Activated B cell treated with CpG ODN at 0.5 μM for 24 hours (primary cell): ENCODE data around the gene TBC1D17. TPM values are rescaled to one million over a fixed set of nuclear protein-coding genes. Genes with fewer than 3 reads are reported as not detected.

Experiments used
- ATAC-seq: fragments of 200-7000 bp; cut with Tn5 transposase; one replicate; pipeline ENCODE4 v1.10.0; 2021; ENCODE audit warnings: low read depth, mild to moderate bottlenecking, moderate library complexity
- CTCF ChIA-PET: fragments of 350-600 bp; sonication (Branson Sonifier 250); formaldehyde crosslinking; loops from one replicate; lab custom pipeline; 2021; ENCODE audit warnings: antibody characterized with exemption; lab: Charles Lee
- POLR2A ChIA-PET: fragments of 350-600 bp; sonication (Branson Sonifier 250); formaldehyde crosslinking; loops from one replicate; lab custom pipeline; 2021; ENCODE audit warnings: antibody characterized with exemption; lab: Charles Lee
- DNase-seq: peaks from one replicate; pipeline ENCODE4 v3.0.0; 2022
- H3K27ac Mint-ChIP-seq: one replicate; pipeline ENCODE4 v1.8.0; 2020; ENCODE audit warnings: mixed read lengths
- H3K27me3 Mint-ChIP-seq: one replicate; pipeline ENCODE4 v1.8.0; 2021; ENCODE audit warnings: mixed read lengths
- H3K36me3 Mint-ChIP-seq: one replicate; pipeline ENCODE4 v1.8.0; 2021; ENCODE audit warnings: low read depth, mixed read lengths
- H3K4me1 Mint-ChIP-seq: one replicate; pipeline ENCODE4 v1.8.0; 2021; ENCODE audit warnings: mixed read lengths
- H3K4me3 Mint-ChIP-seq: one replicate; pipeline ENCODE4 v1.8.0; 2020; ENCODE audit warnings: mild to moderate bottlenecking, mixed read lengths
- H3K9me3 Mint-ChIP-seq: one replicate; pipeline ENCODE4 v1.8.0; 2020; ENCODE audit warnings: mixed read lengths
- intact Hi-C: fragments of 100-400 bp; cut with micrococcal nuclease; formaldehyde crosslinking; loops from one replicate; pipeline ENCODE4 v1.15.1; 2024
- total RNA-seq: library from RNA; stranded (reverse); gene quantifications from 2 replicates; pipeline ENCODE4 v1.2.3, GENCODE V29; 2022
- TF ChIP-seq, protein P1 (sequence below): fragments of 200-600 bp; IDR thresholded peaks from one replicate; pipeline ENCODE4 v1.8.0; 2022; ENCODE audit warnings: antibody characterized with exemption, mild to moderate bottlenecking

TBC1D17 gene
- total RNA-seq, 1 donor from 2014 or later = 57.0 TPM

DNA sequence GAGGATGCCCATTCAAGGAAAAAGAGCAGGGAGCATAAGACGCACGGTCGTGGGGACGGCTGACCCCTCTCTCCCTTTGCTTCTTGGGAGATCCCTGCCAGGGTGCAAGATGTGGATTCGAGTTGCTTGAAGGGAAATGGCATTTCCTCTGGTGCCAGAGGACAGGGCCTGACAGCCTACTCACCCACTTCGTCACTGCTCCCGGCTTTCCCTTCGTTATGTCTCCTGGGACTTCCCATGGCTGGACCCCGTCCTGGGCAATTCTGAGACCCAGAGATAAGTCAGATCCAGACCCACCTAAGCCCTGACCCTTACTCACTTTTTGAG, 1.2 kb downstream of the TBC1D17 start:
- no peak overlapping the region for H3K4me3 Mint-ChIP-seq
- no peak overlapping the region for H3K27ac Mint-ChIP-seq
- intact Hi-C loops = loop anchor here (5.0 to 10.0 kb wide), 4 partner anchors 286 to 884 kb away; partner anchors contain the start of genes ALDH16A1, C19orf73, GYS1 and LIN7B

DNA sequence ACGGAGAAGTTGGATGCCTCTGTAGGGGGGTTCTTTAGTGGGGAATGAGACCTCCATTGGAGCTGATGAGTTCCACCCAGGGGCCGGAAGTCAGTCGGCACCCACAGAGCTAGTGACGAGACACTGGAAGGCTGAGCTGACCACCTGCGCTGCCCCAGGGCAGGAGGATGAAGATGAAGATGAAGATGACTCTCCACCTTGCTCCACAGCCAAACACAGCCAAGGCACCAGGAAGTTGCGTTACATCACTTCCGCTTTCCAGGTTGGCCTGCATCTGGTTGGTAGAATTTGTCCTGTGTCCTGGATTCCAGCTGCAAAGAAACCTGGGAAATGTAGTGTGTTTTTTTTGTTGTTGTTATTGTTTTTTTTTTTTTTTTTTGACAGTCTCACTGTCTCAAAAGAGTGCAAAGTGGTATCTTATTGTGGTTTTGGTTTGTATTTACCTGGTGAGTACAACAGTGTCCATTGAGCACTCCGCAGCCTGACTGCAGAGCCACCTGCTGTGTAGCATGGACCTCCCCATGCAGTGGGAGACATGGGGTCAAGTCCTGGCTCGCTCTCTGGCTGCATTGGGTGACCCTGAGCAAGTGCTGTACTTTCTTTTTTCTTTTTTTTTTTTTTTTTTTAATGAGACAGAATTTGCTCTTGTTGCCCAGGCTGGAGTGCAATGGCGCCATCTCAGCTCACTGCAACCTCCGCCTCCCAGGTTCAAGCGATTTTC, 1.9 kb downstream of the TBC1D17 start:
- H3K36me3 Mint-ChIP-seq = peaks cover 53% of the 10 kb centered on the region
- CTCF ChIA-PET = no interaction called here
- H3K9me3 Mint-ChIP-seq = no peaks in the 10 kb centered on the region
- ATAC-seq = no peak
- no peak for DNase-seq
- no peak overlapping the region for H3K4me3 Mint-ChIP-seq
- POLR2A ChIA-PET = interaction anchor here (0.6 to 1.2 kb wide), 9 partner anchors 11 to 632 kb away, joined by 3 to 7 read pairs (median 4); partner anchors contain the start of genes AP2A1, ATF5 and RRAS
- intact Hi-C loops = loop anchor here (5.0 to 10.0 kb wide), 4 partner anchors 287 to 885 kb away; partner anchors contain the start of genes ALDH16A1, C19orf73, GYS1 and LIN7B
- peaks cover 23% of the 10 kb centered on the region for H3K4me1 Mint-ChIP-seq
- no peaks in the 10 kb centered on the region for H3K27me3 Mint-ChIP-seq
- TF ChIP-seq, protein P1, sequence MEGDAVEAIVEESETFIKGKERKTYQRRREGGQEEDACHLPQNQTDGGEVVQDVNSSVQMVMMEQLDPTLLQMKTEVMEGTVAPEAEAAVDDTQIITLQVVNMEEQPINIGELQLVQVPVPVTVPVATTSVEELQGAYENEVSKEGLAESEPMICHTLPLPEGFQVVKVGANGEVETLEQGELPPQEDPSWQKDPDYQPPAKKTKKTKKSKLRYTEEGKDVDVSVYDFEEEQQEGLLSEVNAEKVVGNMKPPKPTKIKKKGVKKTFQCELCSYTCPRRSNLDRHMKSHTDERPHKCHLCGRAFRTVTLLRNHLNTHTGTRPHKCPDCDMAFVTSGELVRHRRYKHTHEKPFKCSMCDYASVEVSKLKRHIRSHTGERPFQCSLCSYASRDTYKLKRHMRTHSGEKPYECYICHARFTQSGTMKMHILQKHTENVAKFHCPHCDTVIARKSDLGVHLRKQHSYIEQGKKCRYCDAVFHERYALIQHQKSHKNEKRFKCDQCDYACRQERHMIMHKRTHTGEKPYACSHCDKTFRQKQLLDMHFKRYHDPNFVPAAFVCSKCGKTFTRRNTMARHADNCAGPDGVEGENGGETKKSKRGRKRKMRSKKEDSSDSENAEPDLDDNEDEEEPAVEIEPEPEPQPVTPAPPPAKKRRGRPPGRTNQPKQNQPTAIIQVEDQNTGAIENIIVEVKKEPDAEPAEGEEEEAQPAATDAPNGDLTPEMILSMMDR = no peak
- H3K27ac Mint-ChIP-seq = peak overlapping the region; percentile 46

More for the DNA sequence above, 1.2 kb downstream of the TBC1D17 start:
- CTCF ChIA-PET = no interaction called here
- no peak for ATAC-seq
- Mint-ChIP-seq H3K4me1 (peaks cover 23% of the 10 kb centered on the region), H3K36me3 (peaks cover 49% of the 10 kb centered on the region), H3K9me3 (no peaks in the 10 kb centered on the region), H3K27me3 (no peaks in the 10 kb centered on the region)
- no peak for DNase-seq
- TF ChIP-seq, protein P1 = no peak
- POLR2A ChIA-PET = interaction anchor here (0.6 to 3.4 kb wide), 6 partner anchors 12 to 633 kb away, joined by 3 to 42 read pairs (median 4); partner anchors contain the start of genes AP2A1, ATF5, IL4I1 and RRAS

DNA sequence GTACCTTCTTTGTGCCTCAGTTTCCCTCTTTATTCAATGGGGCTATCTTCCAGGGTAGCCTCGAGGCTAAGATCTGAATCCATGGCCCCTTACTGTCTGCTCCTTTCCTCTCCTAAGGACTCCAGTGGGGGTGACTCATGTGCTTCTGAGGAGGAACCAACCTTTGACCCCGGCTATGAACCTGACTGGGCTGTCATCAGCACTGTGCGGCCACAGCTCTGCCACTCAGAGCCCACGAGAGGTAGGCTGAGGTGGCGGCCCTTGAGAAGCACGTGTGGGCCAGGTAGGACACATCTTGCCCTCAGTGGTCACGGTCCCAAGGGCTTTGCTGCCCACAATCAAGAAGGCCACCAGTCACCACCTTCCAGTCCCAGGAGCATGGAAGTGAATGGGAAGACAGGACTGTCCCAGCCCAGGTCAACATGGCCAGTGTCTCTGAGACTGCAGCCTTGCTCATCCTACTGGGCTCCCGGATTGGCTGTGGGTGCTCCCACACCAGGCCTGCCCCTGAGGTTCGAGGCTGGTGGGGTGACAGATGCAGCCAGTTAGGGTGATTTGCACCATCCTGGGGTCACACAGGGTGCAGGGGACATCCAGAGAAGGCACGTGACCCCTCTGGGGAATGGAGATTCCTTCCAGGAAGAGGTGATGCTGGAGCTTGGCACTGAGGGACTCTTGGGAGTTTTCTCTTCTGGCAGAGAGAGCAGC, 2.8 kb downstream of the TBC1D17 start:
- ATAC-seq (no peak), DNase-seq (no peak)
- Mint-ChIP-seq H3K36me3 (peaks cover 61% of the 10 kb centered on the region), H3K27ac (peak overlapping the region; percentile 18), H3K9me3 (no peaks in the 10 kb centered on the region), H3K27me3 (no peaks in the 10 kb centered on the region), H3K4me1 (peaks cover 23% of the 10 kb centered on the region), H3K4me3 (no peak overlapping the region)
- ChIA-PET CTCF (no interaction called here), POLR2A (interaction anchor here (0.7 to 1.1 kb wide), 4 partner anchors 16 to 61 kb away, joined by 3 to 7 read pairs (median 5); partner anchors contain the start of gene IL4I1)
- intact Hi-C loops = no loop called here
- TF ChIP-seq, protein P1 = no peak

DNA sequence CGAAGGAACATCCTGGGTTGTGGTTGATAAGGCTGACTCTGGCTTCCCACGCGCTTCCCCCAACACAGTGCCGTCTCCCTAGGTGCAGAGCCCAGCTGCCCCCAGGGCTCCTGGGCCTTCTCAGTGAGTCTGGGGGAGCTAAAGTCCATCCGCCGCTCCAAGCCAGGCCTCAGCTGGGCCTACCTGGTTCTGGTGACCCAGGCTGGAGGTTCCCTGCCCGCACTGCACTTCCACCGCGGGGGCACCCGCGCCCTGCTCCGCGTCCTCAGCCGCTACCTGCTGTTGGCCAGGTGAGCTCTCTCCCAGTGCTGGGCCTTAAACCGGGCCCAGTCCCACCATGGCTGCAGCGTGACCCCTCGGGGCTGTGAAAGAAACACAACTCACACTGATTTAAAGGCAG, 3.7 kb downstream of the TBC1D17 start:
- no peaks in the 10 kb centered on the region for H3K27me3 Mint-ChIP-seq
- ChIA-PET POLR2A (interaction anchor here (0.5 to 1.6 kb wide), 4 partner anchors 16 to 1780 kb away, joined by 3 to 6 read pairs (median 4); partner anchors contain the start of gene IL4I1), CTCF (no interaction called here)
- no peaks in the 10 kb centered on the region for H3K9me3 Mint-ChIP-seq
- intact Hi-C loops = no loop called here
- H3K36me3 Mint-ChIP-seq = peaks cover 64% of the 10 kb centered on the region
- H3K27ac Mint-ChIP-seq = no peak overlapping the region
- ATAC-seq (no peak), DNase-seq (no peak)
- H3K4me1 Mint-ChIP-seq = peaks cover 16% of the 10 kb centered on the region
- TF ChIP-seq, protein P1 = no peak
- no peak overlapping the region for H3K4me3 Mint-ChIP-seq
